ENCODE data around the gene GPX2.

- TF ChIP-seq, protein P1, sequence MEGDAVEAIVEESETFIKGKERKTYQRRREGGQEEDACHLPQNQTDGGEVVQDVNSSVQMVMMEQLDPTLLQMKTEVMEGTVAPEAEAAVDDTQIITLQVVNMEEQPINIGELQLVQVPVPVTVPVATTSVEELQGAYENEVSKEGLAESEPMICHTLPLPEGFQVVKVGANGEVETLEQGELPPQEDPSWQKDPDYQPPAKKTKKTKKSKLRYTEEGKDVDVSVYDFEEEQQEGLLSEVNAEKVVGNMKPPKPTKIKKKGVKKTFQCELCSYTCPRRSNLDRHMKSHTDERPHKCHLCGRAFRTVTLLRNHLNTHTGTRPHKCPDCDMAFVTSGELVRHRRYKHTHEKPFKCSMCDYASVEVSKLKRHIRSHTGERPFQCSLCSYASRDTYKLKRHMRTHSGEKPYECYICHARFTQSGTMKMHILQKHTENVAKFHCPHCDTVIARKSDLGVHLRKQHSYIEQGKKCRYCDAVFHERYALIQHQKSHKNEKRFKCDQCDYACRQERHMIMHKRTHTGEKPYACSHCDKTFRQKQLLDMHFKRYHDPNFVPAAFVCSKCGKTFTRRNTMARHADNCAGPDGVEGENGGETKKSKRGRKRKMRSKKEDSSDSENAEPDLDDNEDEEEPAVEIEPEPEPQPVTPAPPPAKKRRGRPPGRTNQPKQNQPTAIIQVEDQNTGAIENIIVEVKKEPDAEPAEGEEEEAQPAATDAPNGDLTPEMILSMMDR (IDR thresholded peaks at IDR 0.05), result no peak
- TF ChIP-seq POLR2A (IDR thresholded peaks at IDR 0.05), result no peak
Observed at GRCh38 chr14:64899958-64900357, 42.6 kb downstream of the GPX2 start.

All from thyroid gland (tissue), 4 donors.